Measurements from ENCODE around the gene GSTM1. TPM values are rescaled to one million over a fixed set of nuclear protein-coding genes. Genes with fewer than 3 reads are reported as not detected.
"Not testable (repeated sequence)": the region's sequence is repeated elsewhere in the genome, so short reads cannot be mapped to it uniquely, and the experiment has no call there.

The GSTM1 gene
- total RNA-seq, 1 donor from 2014 or later = 48.8 TPM

- no peak overlapping the region for H3K27ac Mint-ChIP-seq
- H3K27me3 Mint-ChIP-seq (ENCODE audit: low read depth) = no peaks in the 10 kb centered on the region
- TF ChIP-seq CTCF (IDR thresholded peaks at IDR 0.05; ENCODE audit: unreplicated experiment) = no peak
- no peaks in the 10 kb centered on the region for H3K36me3 Mint-ChIP-seq
- H3K4me1 Mint-ChIP-seq = peaks cover 6% of the 10 kb centered on the region
- DNase-seq (ENCODE audit: low spot score in 2 of 2, unreplicated experiment in 2 of 2) = no peak
- H3K9me3 Mint-ChIP-seq = no peaks in the 10 kb centered on the region
- no peak overlapping the region for H3K4me3 Mint-ChIP-seq
Measured at GRCh38 chr1:109689844-109690405, 2.3 kb downstream of the GSTM1 start.

GRCh38 chr1:109691759-109692158 is 4.1 kb downstream of the GSTM1 start:
- H3K27ac Mint-ChIP-seq = no peak overlapping the region
- no peaks in the 10 kb centered on the region for H3K27me3 Mint-ChIP-seq (ENCODE audit: low read depth)
- H3K36me3 Mint-ChIP-seq = no peaks in the 10 kb centered on the region
- no peak for TF ChIP-seq CTCF (IDR thresholded peaks at IDR 0.05; ENCODE audit: unreplicated experiment)
- no peak for DNase-seq (ENCODE audit: low spot score in 2 of 2, unreplicated experiment in 2 of 2)
- H3K4me3 Mint-ChIP-seq = no peak overlapping the region
- no peaks in the 10 kb centered on the region for H3K9me3 Mint-ChIP-seq
- peaks cover 6% of the 10 kb centered on the region for H3K4me1 Mint-ChIP-seq

DNA sequence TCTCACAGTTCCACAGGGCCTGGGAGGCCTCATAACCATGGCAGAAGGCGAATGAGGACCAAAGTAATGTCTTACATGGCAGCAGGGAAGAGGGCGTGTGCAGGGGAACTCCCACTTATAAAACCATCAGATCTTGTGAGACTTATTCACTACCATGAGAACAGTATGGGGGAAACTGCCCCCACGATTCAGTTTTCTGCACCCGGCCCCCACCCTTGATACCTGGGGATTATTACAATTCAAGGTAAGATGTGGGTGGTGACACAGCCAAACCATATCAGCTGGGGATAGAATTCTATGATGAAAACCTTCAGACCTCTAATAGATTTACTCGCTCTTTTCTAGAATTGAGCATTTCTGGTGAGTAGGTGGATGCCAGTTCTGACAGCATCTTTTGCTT is 6.8 kb downstream of the GSTM1 start:
- not testable (repeated sequence) for DNase-seq (ENCODE audit: low spot score in 2 of 2, unreplicated experiment in 2 of 2); H3K9me3 Mint-ChIP-seq; H3K4me1 Mint-ChIP-seq; H3K36me3 Mint-ChIP-seq; H3K27me3 Mint-ChIP-seq (ENCODE audit: low read depth); H3K27ac Mint-ChIP-seq; H3K4me3 Mint-ChIP-seq

DNA sequence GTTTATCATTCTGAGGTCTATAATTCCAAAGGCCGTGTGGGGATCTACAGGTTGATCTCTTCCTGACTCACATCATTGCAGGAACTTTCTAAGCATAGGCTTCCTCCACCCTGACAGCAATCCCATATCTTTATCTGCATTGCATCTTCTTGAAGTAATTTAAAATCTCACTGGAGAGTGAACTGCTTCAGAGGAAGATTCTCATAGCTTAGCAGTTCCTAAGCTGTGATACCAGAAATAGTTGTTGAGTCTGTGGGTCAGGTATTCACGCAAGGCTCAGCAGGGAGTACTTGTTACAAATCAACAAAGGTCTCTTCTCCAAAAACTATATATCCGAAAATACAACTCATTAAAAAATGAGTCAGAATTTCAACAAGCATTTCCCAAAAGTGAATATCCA is 7.5 kb downstream of the GSTM1 start:
- H3K27me3 Mint-ChIP-seq (ENCODE audit: low read depth); H3K4me3 Mint-ChIP-seq; DNase-seq (ENCODE audit: low spot score in 2 of 2, unreplicated experiment in 2 of 2); H3K27ac Mint-ChIP-seq; H3K36me3 Mint-ChIP-seq; H3K9me3 Mint-ChIP-seq; H3K4me1 Mint-ChIP-seq: not testable (repeated sequence)

DNA sequence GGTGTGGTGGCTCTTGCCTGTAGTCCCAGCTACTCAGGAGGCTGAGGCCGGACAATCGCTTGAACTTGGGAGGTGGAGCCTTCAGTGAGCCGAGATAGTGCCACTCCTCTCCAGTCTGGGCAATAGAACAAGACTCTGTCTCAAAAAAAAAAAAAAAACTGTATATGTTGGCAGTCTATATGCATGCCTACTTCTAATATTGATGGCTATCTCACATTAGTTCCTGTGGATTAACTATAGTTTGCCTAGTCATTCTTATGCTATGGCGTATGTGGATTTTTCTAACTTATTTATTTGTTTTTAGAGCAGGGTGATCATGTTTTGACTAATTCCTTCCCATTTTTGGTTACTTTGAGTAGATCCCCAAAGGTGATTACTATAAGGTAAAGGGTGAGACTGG is 9.4 kb downstream of the GSTM1 start:
- no peak for DNase-seq (ENCODE audit: low spot score in 2 of 2, unreplicated experiment in 2 of 2)
- H3K4me1 Mint-ChIP-seq = no peaks in the 10 kb centered on the region
- no peak for TF ChIP-seq CTCF (IDR thresholded peaks at IDR 0.05; ENCODE audit: unreplicated experiment)
- peaks cover 5% of the 10 kb centered on the region for H3K36me3 Mint-ChIP-seq
- H3K27ac Mint-ChIP-seq = no peak overlapping the region
- no peak overlapping the region for H3K4me3 Mint-ChIP-seq
- no peaks in the 10 kb centered on the region for H3K27me3 Mint-ChIP-seq (ENCODE audit: low read depth)
- no peaks in the 10 kb centered on the region for H3K9me3 Mint-ChIP-seq

GRCh38 chr1:109697861-109698260 is 10.2 kb downstream of the GSTM1 start:
- H3K27me3 Mint-ChIP-seq (ENCODE audit: low read depth); H3K36me3 Mint-ChIP-seq; H3K9me3 Mint-ChIP-seq; H3K4me3 Mint-ChIP-seq; H3K4me1 Mint-ChIP-seq; H3K27ac Mint-ChIP-seq; DNase-seq (ENCODE audit: low spot score in 2 of 2, unreplicated experiment in 2 of 2): not testable (repeated sequence)

DNA sequence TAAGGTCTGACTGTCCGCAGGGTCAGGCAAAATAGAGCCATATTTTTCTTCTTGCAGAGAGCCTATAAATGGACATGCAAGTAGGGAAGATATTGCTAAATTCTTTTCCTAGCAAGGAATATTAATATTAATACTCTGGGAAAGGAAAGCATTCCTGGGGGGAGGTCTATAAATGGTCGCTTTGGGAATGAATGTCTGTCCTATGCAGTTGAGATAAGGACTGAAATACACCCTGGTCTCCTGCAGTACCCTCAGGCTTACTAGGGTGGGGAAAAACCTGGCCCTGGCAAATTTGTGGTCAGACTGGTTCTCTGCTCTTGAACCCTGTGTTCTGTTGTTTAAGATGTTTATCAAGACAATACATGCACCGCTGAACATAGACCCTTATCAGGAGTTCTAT is 15.3 kb downstream of the GSTM1 start:
- Mint-ChIP-seq H3K9me3 (peaks cover 25% of the 10 kb centered on the region), H3K36me3 (peaks cover 15% of the 10 kb centered on the region)
- not testable (repeated sequence) for H3K27ac Mint-ChIP-seq; H3K27me3 Mint-ChIP-seq (ENCODE audit: low read depth); H3K4me1 Mint-ChIP-seq; DNase-seq (ENCODE audit: low spot score in 2 of 2, unreplicated experiment in 2 of 2); H3K4me3 Mint-ChIP-seq

DNA sequence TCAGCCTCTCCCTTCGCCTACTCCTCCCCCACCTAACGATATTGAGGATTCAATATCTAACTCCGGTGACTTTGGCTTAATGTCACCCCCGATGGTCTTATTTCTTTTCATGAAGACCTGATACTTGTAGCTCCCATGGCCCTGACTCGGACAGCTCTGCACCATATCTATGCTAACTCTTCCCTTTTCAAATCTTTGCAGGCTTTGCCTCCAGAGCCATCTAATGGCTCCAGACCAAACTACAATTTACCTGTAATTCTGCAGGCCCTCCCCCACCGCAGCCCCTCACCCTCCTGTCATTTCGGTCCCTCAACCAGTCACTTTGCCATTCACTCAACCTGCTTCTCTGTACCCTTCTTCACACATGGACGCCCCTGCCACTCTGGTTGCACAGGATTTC is 16.6 kb downstream of the GSTM1 start:
- peaks cover 38% of the 10 kb centered on the region for H3K9me3 Mint-ChIP-seq
- H3K27ac Mint-ChIP-seq = no peak overlapping the region
- H3K27me3 Mint-ChIP-seq (ENCODE audit: low read depth) = no peaks in the 10 kb centered on the region
- H3K36me3 Mint-ChIP-seq = peaks cover 23% of the 10 kb centered on the region
- no peak overlapping the region for H3K4me3 Mint-ChIP-seq
- no peaks in the 10 kb centered on the region for H3K4me1 Mint-ChIP-seq
- DNase-seq (ENCODE audit: low spot score in 2 of 2, unreplicated experiment in 2 of 2) = no peak
- no peak for TF ChIP-seq CTCF (IDR thresholded peaks at IDR 0.05; ENCODE audit: unreplicated experiment)
